Retina (tissue), 1 donor: ENCODE data around the gene SEMA5A.

ENCODE experiments used
- DNase-seq: peaks from one replicate; pipeline ENCODE4 v3.0.0-alpha.2; 2016

Gene SEMA5A

DNA sequence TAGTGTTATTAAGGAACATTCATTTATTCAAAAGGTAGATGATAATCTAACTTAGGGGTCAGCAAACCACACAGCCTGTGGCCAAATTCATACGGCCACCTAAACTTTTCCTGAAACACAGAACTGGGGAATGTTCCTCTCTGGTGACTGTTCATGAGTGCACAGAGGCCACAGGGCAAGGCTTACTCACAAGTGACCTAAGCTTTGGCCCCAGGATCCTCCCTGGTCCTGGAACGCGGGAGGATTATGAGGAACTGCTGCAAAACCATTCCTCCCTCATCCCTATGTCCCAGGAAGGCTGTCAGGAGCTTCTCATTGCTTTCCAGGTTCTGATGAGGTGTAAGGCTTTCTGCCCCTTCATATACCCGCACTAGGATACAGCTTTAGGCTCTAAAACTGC, 397.6 kb downstream of the SEMA5A start:
- DNase-seq = no peak

DNA sequence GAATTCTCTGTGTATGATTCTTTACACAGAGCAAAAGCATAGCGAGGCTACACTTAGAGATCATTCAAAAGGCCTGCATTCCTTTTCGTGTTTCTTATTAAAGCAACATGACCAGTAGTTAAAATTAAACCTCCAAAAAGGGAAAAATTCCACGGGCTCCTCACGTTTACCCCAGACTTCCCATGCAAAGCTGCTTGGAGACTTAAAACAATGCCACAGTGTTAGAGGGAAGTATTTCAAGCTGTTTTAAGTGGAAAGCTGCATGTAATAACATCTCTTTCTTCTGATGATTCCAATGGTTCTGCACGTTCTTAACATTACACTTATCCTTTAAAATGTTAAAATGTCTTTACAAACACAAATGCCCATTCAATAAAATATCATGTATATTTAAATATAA, 405.2 kb downstream of the SEMA5A start:
- DNase-seq = no peak

GRCh38 chr5:9140202-9140601, 405.7 kb downstream of the SEMA5A start:
- DNase-seq = no peak

- no peak for DNase-seq
Observed at GRCh38 chr5:9139344-9139743, 406.5 kb downstream of the SEMA5A start.

- DNase-seq = no peak
Observed at GRCh38 chr5:9128136-9128535, 417.7 kb downstream of the SEMA5A start.

DNA sequence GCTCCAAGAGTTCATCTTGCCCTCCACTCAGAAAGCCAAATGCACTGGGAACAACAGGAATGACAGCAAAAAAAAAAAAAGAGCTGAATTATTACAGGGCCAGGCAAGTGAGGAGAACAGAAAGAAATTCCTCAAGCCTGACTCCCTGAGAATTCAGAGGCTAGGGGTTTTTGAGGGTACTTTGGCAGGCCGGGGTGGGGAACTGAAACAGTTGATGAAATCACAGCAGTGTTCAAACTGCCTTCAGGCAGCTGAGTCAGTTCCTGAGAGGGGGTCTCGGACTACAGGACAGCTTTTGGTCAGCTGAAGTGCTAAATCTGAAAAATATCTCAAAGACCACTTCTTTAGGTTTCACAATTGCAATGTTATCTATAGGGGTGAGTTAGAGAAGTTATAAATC, 419.4 kb downstream of the SEMA5A start:
- DNase-seq = no peak

- DNase-seq = no peak
Observed at GRCh38 chr5:9125852-9126251, 420.0 kb downstream of the SEMA5A start.

DNA sequence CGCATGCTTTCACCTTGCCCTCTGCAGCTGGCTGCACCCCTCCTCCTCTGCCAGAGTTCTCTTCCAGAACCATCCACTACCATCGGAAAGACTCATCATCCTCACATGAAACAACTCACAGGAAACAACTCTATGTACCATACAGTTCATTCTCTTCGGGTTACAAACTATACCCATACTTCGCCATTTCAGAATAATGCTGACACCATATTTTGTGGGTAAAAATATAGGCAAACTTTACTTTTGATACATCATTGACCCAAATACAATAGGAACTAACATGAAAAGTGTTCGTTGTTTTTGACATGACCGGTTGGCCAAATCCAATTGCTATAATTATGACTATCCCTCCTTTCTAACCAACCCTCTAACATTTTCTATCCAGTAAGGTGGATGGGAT, 421.0 kb downstream of the SEMA5A start:
- no peak for DNase-seq

DNA sequence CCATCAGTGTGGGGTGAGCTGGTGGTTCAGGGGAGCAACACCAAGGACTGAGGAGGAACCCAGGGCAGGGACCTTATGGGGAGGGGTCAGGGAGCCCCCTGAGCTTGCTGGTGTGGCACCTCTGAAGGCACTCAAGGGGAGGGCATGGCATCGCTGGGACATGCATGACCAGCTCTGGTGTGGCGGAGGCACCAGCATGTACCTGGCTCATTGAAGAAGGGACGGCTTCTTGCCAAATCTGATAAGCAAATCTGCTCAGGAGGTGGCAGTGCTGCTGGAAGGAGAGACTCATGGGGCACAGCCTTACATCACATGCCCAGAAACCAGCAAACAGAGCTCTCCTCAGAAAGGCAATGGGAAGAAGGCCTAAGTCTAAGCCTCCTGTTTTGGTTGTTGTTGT, 421.8 kb downstream of the SEMA5A start:
- no peak for DNase-seq

DNA sequence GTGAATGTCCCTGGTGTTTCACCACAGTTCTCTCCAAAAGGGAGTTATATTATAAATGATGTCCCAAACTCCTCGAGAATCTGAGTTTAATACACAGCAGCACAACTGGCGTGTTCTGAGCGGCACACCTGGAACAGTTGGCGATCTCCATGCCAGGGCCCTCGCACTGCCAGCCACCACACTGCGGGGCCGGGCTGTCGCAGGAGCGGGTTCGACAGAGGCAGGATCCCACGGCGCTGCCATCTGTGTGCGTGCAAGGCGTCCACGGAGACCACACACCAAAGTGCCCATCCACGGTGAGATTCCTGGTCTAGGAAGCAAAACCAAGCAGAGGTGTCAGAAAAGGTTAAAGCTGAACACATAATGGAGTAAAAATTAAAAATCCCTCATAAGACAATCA, 423.3 kb downstream of the SEMA5A start:
- no peak for DNase-seq

- DNase-seq = no peak
Observed at GRCh38 chr5:9121597-9121996, 424.3 kb downstream of the SEMA5A start.

- DNase-seq = no peak
Observed at GRCh38 chr5:9118852-9119251, 427.0 kb downstream of the SEMA5A start.

DNA sequence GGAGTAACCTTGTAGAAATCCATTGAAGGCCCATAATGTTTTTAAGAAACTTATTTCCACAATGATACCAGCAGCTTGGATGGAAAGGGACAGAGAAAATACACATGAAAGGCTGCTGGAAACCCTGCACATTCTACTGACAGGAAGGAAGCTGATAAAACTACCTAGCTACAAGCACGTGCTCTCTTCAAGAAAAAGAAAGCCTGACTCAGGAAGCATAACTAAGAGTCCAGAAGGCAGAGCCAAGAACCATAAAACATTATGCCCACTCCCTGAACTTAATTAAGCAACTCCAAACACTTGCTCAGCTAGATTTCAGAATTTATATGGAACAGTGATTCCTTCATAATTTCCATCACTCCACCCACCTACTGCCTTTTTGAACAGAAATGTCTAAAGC, 430.8 kb downstream of the SEMA5A start:
- DNase-seq = no peak

- no peak for DNase-seq
Observed at GRCh38 chr5:9112520-9113291, 433.2 kb downstream of the SEMA5A start.

- DNase-seq = no peak
Observed at GRCh38 chr5:9108162-9108561, 437.7 kb downstream of the SEMA5A start.

DNA sequence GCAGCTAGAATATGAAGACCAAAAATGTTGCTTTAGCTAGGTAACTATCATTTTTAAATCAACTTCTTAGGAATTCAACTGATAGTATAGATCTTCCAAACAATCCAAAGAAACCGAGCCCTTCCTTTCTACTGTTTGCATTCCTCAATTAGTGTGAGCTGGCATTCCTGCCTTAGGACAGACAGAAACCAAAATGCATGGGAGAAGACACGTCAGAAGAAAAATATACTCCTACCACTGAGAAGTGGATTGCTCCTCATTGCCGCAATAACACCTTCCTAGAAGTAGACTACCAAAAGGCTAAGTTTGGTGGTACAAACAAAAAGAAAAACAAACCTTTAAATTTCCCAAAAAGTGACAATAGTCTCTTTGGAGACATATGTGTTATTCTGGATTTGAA, 440.0 kb downstream of the SEMA5A start:
- no peak for DNase-seq

- peak; percentile 45 for DNase-seq
Observed at GRCh38 chr5:9104571-9105339, 441.1 kb downstream of the SEMA5A start.

DNA sequence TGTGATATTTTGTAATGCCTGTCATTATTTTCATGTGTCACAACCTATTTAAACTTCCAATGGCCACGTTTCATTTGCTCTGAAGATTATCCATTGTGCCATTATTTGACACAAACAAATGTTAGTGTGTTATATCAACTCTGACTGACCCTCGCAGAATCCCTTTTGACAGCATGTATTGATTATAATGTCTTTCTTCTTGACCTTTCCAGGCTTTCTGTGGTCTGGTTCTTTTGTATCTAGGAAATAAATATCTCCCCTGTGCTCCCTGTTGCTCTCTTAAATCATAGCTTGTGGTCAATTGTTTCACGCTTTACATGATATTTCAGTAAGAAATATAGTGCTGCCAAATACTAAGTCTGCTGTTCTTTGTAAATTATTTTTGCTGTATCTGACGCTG, 442.6 kb downstream of the SEMA5A start:
- DNase-seq = peak; percentile 42

- no peak for DNase-seq
Observed at GRCh38 chr5:9099689-9100088, 446.2 kb downstream of the SEMA5A start.

DNA sequence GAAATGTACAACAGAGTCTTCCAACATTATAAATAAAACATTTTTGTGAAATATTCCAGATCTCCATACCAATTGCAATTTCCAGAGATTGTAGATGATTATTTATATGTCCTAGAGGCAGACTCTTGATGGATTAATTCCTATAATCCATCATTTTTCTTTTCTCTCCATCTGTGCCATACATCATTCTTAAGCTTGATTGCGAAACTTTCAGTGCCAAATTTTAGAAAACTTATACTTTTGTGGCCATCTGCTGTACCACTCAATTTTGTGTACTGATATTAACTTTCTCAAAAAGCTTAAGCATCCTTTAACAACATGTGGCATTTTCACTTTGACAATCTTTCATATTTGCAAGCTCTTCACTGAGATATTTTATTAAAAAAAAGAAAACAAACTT, 446.9 kb downstream of the SEMA5A start:
- DNase-seq = no peak

- no peak for DNase-seq
Observed at GRCh38 chr5:9094582-9094981, 451.3 kb downstream of the SEMA5A start.

DNA sequence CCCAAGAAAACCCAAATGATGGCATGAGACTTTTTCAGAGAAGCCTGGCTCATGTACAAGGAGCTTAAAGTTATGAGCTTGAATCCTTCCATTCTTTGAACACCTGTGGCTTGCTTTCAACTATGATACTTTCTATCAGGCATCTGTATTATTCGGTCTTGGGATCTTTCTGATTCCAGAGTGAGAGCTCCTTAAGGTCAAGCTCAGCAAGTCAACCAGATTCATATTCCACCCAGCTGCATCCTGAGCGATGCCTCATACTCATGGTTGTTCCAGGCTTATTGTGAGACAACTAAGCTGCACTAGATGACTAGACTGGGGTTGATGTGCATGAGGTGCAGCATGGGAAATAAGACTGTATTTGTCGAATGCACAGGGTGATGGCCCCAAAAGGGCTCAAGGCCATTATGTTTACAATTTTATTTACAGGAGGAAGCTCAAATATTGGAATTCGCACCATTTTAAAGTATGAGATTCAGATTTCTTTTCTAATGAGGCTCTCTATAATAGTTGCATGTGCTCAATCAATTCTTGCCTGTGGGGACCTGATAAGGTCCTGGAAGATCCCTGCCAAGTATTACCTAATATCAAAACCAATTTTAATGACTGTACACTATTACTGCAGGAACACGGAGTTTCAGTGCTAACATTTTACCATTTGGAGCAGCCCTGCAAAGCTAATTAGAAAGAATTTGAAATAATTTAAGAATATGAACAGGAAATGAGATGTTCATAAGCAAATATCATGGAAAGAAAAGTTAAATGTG, 453.8 kb downstream of the SEMA5A start:
- DNase-seq = no peak

DNA sequence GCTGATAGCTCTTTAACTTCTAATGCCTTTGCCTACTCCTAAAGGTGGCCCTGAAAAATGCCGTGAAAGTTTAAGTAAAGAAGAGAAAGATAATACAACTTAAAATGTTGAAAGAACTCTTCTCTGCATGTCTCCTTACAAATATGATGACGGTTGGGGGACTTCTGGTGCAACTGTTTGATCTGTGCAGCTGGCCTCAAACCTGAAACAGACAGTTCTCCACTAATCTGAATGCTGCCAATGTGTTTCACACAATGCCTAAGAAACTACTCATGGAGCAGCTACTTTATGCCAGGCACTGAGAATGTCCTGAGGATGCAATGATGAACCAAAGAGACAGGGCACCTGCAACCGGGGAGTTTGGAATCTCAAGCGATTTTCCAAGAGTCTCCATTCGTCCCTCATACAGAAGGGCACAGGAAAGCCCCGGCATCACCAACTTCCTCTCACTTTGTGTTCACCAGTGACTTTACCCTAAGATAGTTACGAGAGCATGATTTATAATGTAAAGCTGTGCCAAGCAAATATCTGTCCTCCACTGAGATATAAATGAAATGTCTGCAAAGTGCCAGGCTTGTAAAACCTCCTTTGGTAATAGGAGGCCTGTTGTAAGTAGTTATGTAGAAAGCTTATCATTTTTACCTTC, 455.4 kb downstream of the SEMA5A start:
- DNase-seq = no peak
